Measurements from ENCODE around the gene ABCD4. TPM values are rescaled to one million over a fixed set of nuclear protein-coding genes. Genes with fewer than 3 reads are reported as not detected.
A peak's percentile ranks its signal among the peaks of the same experiment; 100 is the strongest.

The ABCD4 gene
- total RNA-seq, 2 experiments from 2014 or later, result 42.7 to 47.7 TPM

DNA sequence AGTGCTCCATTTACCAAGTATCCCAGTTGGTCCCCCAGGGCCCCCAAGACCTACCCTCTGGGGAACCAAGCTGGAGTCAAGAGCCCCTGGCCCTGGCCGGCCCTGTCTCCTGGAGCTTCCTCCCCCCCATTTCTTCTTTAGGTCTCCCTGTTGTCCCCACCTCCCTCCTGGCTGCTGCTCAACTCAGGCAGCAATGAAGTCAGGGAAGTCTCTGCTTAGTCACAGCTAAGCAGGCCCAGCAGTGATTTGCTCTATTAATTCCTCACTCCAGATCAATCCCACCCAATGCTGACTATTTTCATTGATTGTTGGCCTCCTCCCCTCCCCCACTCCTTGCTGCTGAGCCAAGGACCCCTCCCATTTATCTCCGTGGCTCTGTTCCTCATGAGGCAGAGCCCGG, 35.1 kb downstream of the ABCD4 start:
- Mint-ChIP-seq H3K27ac (no peak overlapping the region), H3K4me3 (no peak overlapping the region), H3K27me3 (peaks cover 7% of the 10 kb centered on the region), H3K9me3 (no peaks in the 10 kb centered on the region), H3K4me1 (ENCODE audit: low read depth) (no peaks in the 10 kb centered on the region), H3K36me3 (no peaks in the 10 kb centered on the region)
- ChIA-PET CTCF (interaction anchor here (1.3 to 1.7 kb wide), 2 partner anchors 10 to 16 kb away, joined by 4 to 9 read pairs; no protein-coding TSS in a partner anchor), POLR2A (no interaction called here)
- DNase-seq, result no peak
- intact Hi-C loops (cut with micrococcal nuclease), result no loop called here

DNA sequence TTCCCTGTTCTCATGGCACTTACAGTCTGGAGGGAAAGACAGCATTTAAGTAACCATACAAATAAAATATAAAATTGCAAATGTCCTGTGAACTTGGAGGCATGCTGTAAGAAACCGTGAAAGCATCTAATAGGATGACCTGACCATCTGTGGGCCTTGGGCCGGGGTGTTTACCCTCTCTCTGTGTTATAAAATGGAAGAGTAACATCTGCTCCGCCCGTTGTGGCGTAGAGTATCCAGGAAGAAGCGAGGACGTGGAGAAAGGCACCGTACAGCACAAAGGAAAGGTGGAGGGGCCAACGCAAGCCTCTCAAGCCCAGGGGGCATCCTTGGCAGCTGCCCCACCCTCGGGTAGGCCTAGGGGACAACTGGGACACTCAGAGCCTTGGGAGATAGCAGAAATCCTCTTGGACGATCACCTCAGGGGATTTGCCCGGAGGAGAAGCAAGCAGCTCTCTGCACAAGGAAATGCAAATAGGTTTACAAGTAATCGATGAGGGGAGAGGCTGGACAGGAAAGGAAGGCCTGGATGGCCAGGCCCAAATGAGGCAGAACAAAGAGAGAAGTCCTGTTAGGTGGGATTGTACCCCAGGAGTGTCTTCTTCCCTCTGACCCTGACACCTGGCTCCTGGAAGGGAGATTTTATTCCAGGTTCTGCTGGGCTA, 37.3 kb downstream of the ABCD4 start:
- DNase-seq, result no peak
- Mint-ChIP-seq H3K36me3 (no peaks in the 10 kb centered on the region), H3K27ac (no peak overlapping the region), H3K4me3 (no peak overlapping the region), H3K27me3 (peaks cover 4% of the 10 kb centered on the region), H3K4me1 (ENCODE audit: low read depth) (no peaks in the 10 kb centered on the region), H3K9me3 (no peaks in the 10 kb centered on the region)
- intact Hi-C loops (cut with micrococcal nuclease), result no loop called here
- CTCF ChIA-PET, result no interaction called here
- POLR2A ChIA-PET, result no interaction called here

DNA sequence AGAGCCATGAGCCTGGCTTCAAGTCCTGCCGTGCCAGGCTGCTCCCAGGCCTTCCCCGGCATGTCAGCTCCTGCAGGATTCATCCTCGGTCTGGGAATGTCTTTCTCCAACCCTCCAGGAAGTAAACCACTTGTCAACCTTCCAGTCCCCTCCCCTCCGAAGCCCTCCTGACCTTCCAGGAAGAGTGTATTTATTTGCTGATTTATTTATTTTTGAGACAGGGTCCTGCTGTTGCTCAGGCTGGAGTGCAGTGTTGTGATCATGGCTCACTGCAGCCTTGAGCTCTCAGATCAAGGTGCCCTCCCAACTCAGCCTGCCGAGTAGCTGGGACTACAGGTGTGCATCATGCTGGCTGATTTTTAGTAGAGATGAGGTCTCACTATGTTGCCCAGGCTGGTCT, 38.8 kb downstream of the ABCD4 start:
- Mint-ChIP-seq H3K4me3 (no peak overlapping the region), H3K9me3 (no peaks in the 10 kb centered on the region), H3K4me1 (ENCODE audit: low read depth) (no peaks in the 10 kb centered on the region), H3K27me3 (peaks cover 4% of the 10 kb centered on the region), H3K27ac (no peak overlapping the region), H3K36me3 (no peaks in the 10 kb centered on the region)
- ChIA-PET CTCF (interaction anchor here (1.5 kb wide), 1 partner anchor 12 kb away, joined by 4 read pairs; no protein-coding TSS in a partner anchor), POLR2A (interaction anchor here (0.6 kb wide), 1 partner anchor 9 kb away, joined by 3 read pairs; no protein-coding TSS in a partner anchor)
- no peak for DNase-seq
- intact Hi-C loops (cut with micrococcal nuclease), result no loop called here

DNA sequence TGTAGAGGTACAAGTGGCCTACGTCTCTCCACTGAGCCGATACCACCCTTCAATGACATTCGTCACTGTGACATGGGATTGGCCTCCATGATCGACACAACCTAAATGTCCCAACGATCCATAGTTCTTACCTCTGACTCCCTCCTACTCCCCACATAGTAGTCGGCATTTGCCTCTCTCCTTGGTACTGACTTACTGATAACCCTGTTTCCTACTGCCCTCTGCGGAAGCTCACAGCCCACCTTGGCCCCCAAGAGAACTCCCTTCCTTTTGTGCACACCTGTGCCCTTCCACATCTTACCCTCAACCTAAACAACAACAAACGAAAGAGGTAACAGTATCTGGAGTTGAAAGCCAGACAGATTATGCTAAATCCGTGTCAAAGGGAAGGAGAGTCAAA, 39.6 kb downstream of the ABCD4 start:
- intact Hi-C loops (cut with micrococcal nuclease), result no loop called here
- no peak overlapping the region for H3K27ac Mint-ChIP-seq
- POLR2A ChIA-PET, result no interaction called here
- H3K36me3 Mint-ChIP-seq, result no peaks in the 10 kb centered on the region
- H3K4me1 Mint-ChIP-seq (ENCODE audit: low read depth), result no peaks in the 10 kb centered on the region
- H3K9me3 Mint-ChIP-seq, result no peaks in the 10 kb centered on the region
- H3K27me3 Mint-ChIP-seq, result peaks cover 4% of the 10 kb centered on the region
- CTCF ChIA-PET, result interaction anchor here (1.5 kb wide), 1 partner anchor 11 kb away, joined by 4 read pairs; no protein-coding TSS in a partner anchor
- no peak overlapping the region for H3K4me3 Mint-ChIP-seq
- DNase-seq, result no peak

DNA sequence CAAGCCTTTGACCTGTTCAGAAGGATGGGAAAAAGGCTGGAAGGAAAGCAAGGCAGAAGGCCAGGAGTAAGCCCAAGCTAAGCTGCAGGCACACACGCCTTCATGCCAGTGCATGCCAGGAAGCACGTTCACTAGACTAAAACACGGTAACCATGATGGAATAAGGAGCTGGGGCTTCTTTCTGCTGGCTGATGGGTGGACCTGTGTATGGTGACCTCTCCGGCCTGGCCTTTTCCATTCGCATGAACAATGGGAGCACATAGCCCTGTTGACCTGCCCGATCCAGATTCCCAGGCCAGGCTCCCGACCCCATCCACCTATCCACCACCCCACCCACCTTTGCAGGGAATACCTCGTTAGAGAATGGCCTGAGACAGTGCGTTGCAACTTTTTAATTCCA, 40.7 kb downstream of the ABCD4 start:
- ChIA-PET POLR2A (no interaction called here), CTCF (no interaction called here)
- H3K4me3 Mint-ChIP-seq, result no peak overlapping the region
- H3K27me3 Mint-ChIP-seq, result peaks cover 5% of the 10 kb centered on the region
- no peaks in the 10 kb centered on the region for H3K36me3 Mint-ChIP-seq
- intact Hi-C loops (cut with micrococcal nuclease), result no loop called here
- no peak for DNase-seq
- H3K27ac Mint-ChIP-seq, result no peak overlapping the region
- peaks cover under 1% of the 10 kb centered on the region for H3K4me1 Mint-ChIP-seq (ENCODE audit: low read depth)
- H3K9me3 Mint-ChIP-seq, result no peaks in the 10 kb centered on the region

DNA sequence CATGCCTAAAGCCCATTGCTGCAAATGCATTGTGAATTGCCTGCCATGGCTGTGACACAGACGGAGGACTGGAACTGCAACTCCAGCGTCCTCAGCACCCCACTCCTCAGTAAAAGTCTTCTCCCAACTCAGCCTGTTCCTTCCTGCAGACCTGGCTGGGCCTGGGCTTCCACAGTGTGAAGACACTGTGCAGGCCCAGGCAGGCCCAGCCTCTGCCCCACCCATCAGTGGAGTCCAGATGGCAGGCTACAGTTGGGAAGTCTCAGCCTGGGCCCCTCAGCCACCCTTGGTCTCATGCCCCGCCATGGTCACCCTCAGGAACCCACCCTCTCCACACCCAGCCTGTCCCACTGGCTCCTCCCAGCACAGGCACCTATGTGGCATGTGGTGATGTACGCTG, 41.4 kb downstream of the ABCD4 start:
- POLR2A ChIA-PET, result no interaction called here

DNA sequence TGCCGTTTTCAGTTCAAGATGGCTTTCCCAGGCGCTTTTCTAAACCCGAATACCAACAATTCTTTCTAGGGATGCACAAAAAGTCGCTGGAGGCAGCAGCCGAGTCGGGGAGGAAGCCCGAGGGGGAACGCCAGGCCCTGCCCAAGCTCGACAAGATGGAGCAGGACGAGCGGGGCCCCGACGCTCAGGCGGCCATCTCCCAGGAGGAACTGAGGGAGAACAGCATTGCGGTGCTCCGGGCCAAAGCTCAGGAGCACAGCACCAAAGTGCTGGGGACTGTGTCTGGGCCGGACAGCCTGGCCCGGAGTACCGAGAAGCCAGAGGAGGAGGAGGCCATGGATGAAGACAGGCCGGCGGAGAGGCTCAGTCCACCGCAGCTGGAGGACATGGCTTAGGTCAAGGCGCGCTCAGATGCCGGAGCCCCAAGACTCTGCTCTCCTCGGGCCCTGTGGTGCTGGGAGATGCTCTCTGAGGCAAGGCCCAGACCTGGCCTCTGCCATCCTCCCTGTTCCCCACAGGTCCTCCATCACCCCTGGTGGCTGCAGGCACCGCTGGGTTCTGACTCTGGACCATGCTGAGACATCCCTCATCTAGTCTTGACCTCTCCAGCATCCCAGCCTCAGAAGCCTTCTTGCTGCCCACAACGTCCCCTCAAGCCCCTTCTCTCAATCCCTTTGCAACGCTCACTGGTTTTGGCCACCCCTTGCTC, 42.1 kb downstream of the ABCD4 start:
- ChIA-PET CTCF (interaction anchor here (0.9 kb wide), 1 partner anchor 21 kb away, joined by 3 read pairs; the partner anchor contains the start of gene VSX2), POLR2A (no interaction called here)
- Mint-ChIP-seq H3K9me3 (no peaks in the 10 kb centered on the region), H3K4me3 (no peak overlapping the region), H3K27ac (no peak overlapping the region), H3K4me1 (ENCODE audit: low read depth) (peaks cover 4% of the 10 kb centered on the region), H3K27me3 (peaks cover 8% of the 10 kb centered on the region), H3K36me3 (no peaks in the 10 kb centered on the region)
- no peak for DNase-seq
- intact Hi-C loops (cut with micrococcal nuclease), result no loop called here

More for the DNA sequence above, 41.4 kb downstream of the ABCD4 start:
- no peak for DNase-seq
- no peak overlapping the region for H3K27ac Mint-ChIP-seq
- H3K4me3 Mint-ChIP-seq, result no peak overlapping the region
- H3K36me3 Mint-ChIP-seq, result no peaks in the 10 kb centered on the region
- no peaks in the 10 kb centered on the region for H3K9me3 Mint-ChIP-seq
- CTCF ChIA-PET, result interaction anchor here (0.9 kb wide), 1 partner anchor 22 kb away, joined by 3 read pairs; the partner anchor contains the start of gene VSX2
- peaks cover 8% of the 10 kb centered on the region for H3K27me3 Mint-ChIP-seq
- intact Hi-C loops (cut with micrococcal nuclease), result no loop called here
- H3K4me1 Mint-ChIP-seq (ENCODE audit: low read depth), result peaks cover 4% of the 10 kb centered on the region

DNA sequence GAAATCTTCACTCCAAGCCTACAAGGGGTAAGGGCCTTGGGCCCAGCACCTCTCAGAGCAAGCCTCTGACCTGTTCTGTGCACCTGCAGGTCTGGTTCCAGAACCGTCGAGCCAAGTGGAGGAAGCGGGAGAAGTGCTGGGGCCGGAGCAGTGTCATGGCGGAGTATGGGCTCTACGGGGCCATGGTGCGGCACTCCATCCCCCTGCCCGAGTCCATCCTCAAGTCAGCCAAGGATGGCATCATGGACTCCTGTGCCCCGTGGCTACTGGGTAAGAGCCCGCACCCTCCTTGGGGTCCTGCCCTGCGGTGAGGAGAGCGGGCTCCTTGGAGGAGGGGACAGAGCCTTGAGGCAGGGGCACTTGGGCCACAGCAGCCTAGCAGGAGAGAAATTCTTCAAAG, 43.2 kb downstream of the ABCD4 start:
- Mint-ChIP-seq H3K36me3 (no peaks in the 10 kb centered on the region), H3K4me3 (no peak overlapping the region), H3K9me3 (no peaks in the 10 kb centered on the region), H3K4me1 (ENCODE audit: low read depth) (peaks cover 4% of the 10 kb centered on the region), H3K27me3 (peaks cover 8% of the 10 kb centered on the region), H3K27ac (no peak overlapping the region)
- intact Hi-C loops (cut with micrococcal nuclease), result loop anchor here (10.0 kb wide), 1 partner anchor 175 kb away; the partner anchor contains the start of genes ALDH6A1 and LIN52
- no peak for DNase-seq
- POLR2A ChIA-PET, result no interaction called here
- CTCF ChIA-PET, result interaction anchor here (1.0 kb wide), 1 partner anchor 37 kb away, joined by 4 read pairs; no protein-coding TSS in a partner anchor

DNA sequence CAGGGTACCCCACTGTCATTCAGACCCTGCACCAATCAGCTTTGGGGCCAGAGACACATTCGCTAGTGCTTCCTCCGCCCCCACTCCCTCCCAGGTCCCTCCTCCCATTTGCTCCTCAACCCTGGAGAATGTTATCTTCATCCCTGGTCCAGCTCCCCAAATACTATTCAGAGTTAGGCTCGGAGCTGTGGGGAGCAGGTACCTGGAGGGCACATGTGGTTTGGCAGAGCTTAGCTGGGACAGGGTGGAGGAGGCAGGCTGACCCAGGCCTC, 44.0 kb downstream of the ABCD4 start:
- Mint-ChIP-seq H3K4me3 (no peak overlapping the region), H3K27ac (no peak overlapping the region), H3K4me1 (ENCODE audit: low read depth) (peaks cover 4% of the 10 kb centered on the region), H3K9me3 (no peaks in the 10 kb centered on the region), H3K36me3 (no peaks in the 10 kb centered on the region), H3K27me3 (peaks cover 8% of the 10 kb centered on the region)
- ChIA-PET CTCF (interaction anchor here (0.7 to 2.2 kb wide), 4 partner anchors 20 to 163 kb away, joined by 3 to 10 read pairs (median 4); partner anchors contain the start of gene VSX2), POLR2A (no interaction called here)
- intact Hi-C loops (cut with micrococcal nuclease), result loop anchor here (10.0 kb wide), 1 partner anchor 174 kb away; the partner anchor contains the start of genes ALDH6A1 and LIN52
- no peak for DNase-seq

DNA sequence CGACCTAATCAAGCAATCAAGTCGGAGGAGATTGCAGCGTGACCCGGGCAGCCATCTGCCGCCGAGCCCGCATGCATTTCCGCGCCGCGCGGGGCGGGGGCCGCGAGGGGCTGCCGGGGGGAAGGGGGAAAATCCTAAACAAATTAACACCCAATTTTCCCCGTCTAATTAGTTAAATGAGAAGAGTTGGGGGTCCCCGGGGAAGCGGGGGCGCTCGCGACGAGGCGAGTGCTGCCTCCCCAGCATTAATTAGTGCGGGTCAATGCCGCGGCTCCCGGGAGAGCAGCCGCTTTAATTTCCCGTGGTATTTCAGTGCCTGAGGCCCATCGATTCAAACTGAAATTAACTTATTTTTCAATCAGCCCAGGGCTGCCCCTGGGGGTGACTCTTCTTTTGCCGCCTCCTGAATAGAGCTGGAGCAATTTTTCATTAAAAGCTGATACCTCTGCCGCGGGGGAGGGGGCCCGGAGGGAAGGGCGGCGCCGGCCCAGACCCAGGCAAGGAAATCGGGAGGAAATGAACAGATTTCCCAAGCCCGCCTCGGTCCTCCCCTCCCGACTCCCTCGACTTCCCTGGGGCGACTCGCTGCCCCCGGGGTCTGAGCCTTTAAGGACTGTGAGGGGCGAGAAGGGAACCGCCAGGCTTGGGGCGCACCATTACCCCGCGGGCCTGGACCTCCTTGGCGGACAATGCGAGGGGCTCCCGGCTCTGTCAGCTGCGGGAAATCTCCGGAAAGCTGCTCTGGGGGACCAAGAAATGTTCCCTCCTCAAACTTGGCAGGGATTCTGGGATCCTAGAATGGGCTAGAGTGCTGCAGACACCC, 44.6 kb downstream of the ABCD4 start:
- Mint-ChIP-seq H3K36me3 (no peaks in the 10 kb centered on the region), H3K4me3 (peak overlapping the region; percentile 75), H3K4me1 (ENCODE audit: low read depth) (peaks cover 4% of the 10 kb centered on the region), H3K27ac (no peak overlapping the region), H3K9me3 (no peaks in the 10 kb centered on the region), H3K27me3 (peaks cover 8% of the 10 kb centered on the region)
- CTCF ChIA-PET, result interaction anchor here (0.7 to 2.2 kb wide), 10 partner anchors 10 to 163 kb away, joined by 3 to 10 read pairs (median 4); partner anchors contain the start of gene VSX2
- POLR2A ChIA-PET, result no interaction called here
- intact Hi-C loops (cut with micrococcal nuclease), result loop anchor here (10.0 kb wide), 1 partner anchor 173 kb away; the partner anchor contains the start of genes ALDH6A1 and LIN52
- peak; percentile 10 for DNase-seq

DNA sequence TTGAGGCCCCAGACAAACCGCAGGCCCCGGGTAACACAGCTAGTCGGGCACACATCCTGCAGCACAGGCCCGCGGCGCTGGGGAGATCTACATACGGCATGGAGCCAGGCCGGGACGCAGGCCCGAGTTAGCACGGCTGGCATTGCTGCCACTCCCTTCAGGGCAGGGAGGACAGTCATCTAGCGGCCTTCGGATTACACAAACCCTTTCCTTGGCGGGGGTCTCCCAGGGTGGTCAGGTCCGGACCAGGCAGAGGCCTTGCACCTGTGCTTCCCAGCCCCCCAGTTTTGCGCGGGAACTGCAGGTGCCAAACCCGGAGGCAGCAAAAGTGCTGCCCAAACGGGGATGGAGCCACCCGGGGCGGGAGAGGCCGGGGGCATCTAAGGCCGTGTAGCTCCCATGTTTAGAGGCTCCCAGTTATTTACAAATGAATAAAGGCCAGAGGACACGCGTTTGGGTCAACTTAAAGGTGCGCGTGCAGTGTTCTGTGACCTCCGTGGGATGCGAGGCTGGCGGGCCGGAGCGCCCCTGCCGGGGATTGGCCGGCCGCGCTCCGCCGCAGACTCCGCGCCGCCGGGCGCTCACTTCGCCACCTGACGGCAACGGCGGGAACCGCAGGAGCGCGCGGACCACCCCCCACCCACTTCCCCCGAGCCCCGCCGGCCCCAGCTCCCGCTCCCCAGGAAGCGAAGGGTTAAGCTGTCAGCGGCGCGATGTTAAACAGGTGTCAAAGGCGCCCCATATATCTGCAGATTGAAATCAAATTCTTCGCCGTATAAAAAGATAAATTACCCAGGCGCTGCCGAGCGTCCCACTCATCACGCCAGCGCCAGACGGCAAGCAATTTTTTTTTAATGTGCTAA, 45.4 kb downstream of the ABCD4 start:
- Mint-ChIP-seq H3K4me1 (ENCODE audit: low read depth) (peaks cover 4% of the 10 kb centered on the region), H3K27me3 (peaks cover 8% of the 10 kb centered on the region), H3K36me3 (no peaks in the 10 kb centered on the region), H3K9me3 (no peaks in the 10 kb centered on the region), H3K4me3 (peak overlapping the region; percentile 75), H3K27ac (no peak overlapping the region)
- intact Hi-C loops (cut with micrococcal nuclease), result loop anchor here (10.0 kb wide), 1 partner anchor 173 kb away; the partner anchor contains the start of genes ALDH6A1 and LIN52
- CTCF ChIA-PET, result interaction anchor here (0.6 to 2.2 kb wide), 15 partner anchors 11 to 395 kb away, joined by 3 to 10 read pairs (median 4); partner anchors contain the start of gene VSX2
- POLR2A ChIA-PET, result no interaction called here
- peak; percentile 74 for DNase-seq

Measured in activated CD4-positive, alpha-beta memory T cell treated with anti-CD3 and anti-CD28 coated beads for 36 hours (primary cell).